ENCODE results near the gene RYR3.

- no peak for TF ChIP-seq CTCF (conservative IDR thresholded peaks at IDR 0.05; ENCODE audit: low read depth, low read length)
- no peak for TF ChIP-seq EZH2 (IDR thresholded peaks at IDR 0.05; ENCODE audit: low read length, unreplicated experiment)
- TF ChIP-seq EZH2phosphoT487 (IDR thresholded peaks at IDR 0.05; ENCODE audit: borderline replicate concordance, low read length), result no peak
Observed at GRCh38 chr15:33742306-33742705, 431.5 kb downstream of the RYR3 start.
